ENCODE data around the gene ATRNL1.

The ATRNL1 gene

DNA sequence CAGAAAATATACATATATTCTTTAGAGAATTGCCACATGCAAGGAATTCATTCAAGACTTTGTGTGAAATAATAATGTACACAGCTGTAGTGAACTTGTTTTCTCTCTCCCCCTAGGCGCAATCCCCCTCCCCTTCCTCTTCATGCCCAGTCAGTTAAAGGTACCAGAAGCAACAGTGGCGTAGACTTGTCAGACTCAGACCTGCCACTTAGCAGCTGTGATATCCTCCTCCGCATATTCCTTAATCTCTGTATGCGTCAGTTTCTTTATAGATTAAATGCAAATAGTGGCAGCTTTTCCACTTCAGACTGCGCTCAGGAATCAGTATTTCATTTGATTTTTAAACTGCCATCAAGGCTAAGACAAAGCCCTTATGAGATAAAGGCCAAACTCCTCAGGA lies 815.9 kb downstream of the ATRNL1 start:
- DNase-seq (ENCODE audit: low read depth): no peak

DNA sequence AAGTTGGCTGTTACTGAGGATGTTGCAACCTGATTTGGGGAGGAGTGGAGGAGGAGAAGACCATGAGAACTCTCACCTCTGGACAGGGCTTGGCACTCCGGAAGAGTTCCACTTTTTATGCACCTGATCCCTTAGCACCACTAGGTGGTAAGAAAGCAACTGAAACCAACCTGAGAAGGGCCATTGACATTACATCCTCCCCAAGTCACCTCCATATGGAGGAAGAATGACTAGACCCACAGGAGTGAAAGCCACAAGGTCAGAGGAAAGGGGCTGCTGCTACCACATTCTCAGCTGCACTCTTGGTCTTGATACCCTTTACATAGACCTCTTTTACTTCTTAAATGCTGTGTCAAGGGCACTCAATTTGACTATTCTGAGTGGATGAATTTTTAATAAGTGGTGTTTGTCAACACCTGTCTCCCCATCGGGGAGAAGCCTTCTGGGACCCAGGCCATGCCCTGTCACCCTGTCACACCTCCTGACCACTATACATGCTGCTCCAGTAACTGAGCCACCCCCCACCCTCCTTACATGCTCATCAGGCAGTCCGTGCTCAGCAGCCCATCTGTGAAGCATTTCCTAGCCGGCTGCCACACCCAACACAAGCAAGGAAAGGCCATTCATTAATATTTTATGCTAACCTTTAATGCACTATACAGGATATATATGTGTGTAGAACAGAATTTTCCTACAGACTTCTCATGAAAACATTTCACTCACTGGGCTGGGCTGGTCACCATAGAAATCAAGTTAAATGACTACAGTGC lies 817.0 kb downstream of the ATRNL1 start:
- DNase-seq (ENCODE audit: low read depth): no peak

DNA sequence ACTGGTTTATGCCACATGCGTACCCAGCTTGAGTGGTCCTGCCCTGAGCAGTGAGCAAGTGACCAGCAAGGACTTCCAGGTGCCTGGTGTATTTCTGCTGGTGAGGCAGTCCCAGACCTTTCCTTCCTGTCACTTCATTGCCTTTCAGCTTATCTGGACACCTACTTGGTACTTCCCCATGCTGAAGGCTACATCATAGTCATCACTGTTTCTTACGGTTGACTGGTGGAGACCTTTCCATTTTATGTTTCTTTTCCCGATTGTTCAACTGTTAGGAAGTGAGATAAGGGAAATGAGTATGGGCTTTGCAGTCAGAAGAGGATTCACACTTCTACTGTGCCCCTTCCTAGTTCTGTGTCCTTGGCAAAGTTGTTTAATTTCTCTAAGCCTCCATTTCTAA lies 821.3 kb downstream of the ATRNL1 start:
- DNase-seq (ENCODE audit: low read depth): no peak

GRCh38 chr10:115915429-115915828 lies 822.3 kb downstream of the ATRNL1 start:
- DNase-seq (ENCODE audit: low read depth): no peak

GRCh38 chr10:115918812-115919211 lies 825.6 kb downstream of the ATRNL1 start:
- no peak for DNase-seq (ENCODE audit: low read depth)

DNA sequence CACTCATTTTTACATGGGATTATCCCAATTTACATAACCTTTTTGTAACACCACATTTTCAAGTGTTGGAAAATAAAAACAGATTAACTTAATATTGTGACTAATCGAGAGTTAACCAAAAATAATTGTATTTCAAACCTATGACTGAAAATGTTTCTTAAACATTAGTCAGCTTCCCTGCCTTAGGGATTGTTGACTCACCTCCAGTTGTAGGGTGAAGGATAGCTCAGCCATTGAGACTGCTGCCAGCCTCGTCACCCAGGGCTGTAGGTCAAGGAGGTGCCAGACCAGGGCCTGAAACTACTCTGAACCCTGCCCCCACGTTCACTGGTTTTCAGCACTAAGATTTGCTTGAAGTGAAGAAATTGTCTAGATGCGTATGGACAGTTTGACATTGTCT lies 828.6 kb downstream of the ATRNL1 start:
- DNase-seq (ENCODE audit: low read depth): no peak

DNA sequence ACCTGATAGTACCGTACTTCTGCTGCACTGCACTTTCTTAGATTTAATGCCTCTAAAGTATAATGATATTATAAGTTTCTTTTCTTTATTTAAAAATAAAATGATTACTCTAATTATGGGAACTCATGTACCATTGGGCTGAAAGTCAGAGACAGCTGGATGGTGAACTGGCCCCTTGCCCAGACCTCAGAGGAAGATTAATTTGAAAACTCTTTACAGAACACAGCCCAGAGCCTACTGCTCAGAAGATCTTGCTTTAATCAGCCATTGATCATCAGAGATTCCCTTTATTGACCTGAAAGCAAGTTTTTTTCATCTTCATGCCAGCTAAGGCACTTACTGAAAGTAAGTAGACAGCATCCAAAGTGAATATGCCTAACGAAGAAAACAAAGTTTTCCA lies 838.1 kb downstream of the ATRNL1 start:
- no peak for DNase-seq (ENCODE audit: low read depth)

DNA sequence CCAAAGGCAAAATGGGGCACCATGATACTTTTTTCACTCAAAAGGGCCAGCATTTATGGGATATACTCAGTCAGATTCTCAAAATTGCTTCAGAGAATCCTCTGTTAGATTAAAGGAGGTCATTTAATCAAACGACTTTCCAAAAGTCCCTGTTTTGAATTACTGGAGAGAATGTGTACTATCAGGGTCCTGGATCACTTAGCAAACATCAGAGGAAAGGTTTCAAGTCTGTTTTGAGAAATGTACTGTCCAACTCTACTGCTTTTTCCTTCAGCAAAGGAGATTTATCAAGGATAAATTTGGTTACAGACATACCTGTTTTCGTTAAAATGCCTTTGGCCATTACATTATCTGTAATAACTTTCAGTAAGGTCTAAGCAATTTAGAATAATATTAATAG lies 838.9 kb downstream of the ATRNL1 start:
- no peak for DNase-seq (ENCODE audit: low read depth)

- no peak for DNase-seq (ENCODE audit: low read depth)
Measured at GRCh38 chr10:115933098-115933497, 839.9 kb downstream of the ATRNL1 start.

GRCh38 chr10:115935731-115936130 lies 842.6 kb downstream of the ATRNL1 start:
- no peak for DNase-seq (ENCODE audit: low read depth)

DNA sequence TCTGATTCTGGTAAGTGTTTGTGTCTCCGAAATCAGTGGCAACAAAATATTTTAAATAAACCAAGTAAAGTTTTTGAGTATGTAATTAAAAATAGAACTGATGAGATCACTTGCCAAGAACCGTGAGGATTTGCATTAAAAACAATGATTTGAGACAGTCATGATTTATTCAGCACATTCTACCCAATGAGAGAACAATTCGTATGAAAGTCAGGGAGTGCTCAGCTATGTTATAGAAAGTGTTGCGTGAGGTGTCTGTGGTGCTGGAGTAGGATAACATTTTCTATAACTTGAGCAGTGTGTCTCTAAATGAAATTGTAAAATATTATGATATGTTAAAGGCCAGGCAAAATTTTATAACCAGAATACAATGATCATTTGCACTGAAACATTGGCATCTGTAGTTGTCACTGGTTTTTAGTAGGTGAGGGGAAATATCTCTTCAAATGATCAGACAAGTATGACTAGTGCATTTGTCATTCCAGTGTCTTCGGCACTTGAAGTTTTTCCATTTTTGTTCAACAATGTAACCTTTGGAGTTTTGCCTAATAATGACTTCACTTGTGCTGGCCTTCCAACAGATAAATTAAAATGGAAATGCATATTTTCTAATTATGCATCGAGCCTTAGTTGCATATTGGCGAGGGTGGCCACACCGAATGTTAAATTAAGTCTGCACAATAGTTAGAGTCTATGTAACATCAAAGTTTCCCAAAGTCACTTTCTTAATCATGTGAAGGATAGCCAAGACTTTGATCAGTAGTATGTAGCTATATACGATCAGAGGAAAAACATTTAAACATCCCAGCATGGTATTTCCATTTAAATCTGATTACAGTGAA lies 844.0 kb downstream of the ATRNL1 start:
- DNase-seq (ENCODE audit: low read depth): no peak

DNA sequence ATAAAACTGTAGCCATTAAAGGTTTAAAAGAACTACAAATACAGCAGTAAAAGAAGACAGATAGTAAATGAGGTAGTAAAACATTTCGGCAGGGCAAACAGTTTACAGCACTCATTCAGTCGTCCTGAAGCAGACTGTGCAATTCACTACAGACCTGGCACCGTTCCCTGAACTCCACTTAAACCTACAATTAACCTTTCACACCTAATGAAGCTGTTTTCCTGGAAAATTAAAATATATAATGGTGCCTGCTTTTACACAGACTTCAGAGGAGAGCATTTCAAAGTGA lies 844.5 kb downstream of the ATRNL1 start:
- DNase-seq (ENCODE audit: low read depth): no peak

DNA sequence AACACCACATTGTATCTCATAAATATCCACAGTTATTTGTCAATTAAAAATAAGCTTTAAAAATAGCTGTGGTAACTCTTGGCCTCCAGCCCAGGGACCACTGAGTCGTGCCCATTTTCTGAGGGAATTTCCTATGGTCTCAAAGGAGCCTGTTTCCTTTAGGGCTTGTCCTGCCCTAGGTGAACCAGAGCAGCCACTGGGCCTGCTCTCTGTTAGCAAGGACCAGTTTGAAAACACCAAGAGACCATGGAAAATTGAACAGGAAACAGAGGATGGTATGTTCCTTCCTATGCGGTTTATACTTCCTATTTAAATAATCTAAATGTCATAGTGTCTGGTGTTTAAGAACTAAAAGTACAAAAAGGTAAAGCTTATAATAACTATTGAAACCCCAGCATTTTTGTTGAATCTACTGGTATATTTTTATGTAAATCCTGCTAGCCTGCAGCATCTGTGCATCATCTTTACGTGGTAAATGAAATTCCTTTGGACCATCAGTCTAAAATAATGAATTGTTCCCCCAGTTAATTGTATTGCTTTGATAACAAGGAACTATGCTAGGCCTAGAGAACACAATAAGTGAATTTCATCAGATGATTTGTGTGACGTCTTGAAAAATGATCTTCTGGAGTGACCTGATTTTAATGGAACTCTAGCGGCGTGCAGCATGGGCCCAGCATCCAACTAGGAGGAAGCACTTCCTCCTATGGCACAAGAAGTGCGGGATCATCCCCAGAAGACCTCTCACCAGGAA lies 846.1 kb downstream of the ATRNL1 start:
- DNase-seq (ENCODE audit: low read depth): no peak

DNA sequence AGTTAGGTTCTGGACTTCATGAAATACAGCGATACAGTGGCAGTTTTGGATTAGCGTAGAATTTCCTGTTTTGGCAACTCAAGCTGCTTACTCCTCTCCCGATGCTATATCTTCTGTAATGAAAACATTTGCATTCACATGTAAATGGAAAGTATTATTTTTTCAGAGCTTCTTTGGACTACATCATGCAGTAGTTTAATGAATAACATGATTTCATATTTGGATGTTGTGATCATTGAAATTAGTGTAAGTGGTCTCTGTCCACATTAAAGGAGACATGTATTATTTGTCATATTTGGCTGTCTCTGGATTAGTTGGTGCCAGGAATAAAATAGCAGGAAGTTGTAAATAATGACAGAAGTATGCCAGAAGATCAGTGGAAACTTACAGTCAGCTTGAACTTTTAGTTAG lies 848.2 kb downstream of the ATRNL1 start:
- DNase-seq (ENCODE audit: low read depth): no peak

DNA sequence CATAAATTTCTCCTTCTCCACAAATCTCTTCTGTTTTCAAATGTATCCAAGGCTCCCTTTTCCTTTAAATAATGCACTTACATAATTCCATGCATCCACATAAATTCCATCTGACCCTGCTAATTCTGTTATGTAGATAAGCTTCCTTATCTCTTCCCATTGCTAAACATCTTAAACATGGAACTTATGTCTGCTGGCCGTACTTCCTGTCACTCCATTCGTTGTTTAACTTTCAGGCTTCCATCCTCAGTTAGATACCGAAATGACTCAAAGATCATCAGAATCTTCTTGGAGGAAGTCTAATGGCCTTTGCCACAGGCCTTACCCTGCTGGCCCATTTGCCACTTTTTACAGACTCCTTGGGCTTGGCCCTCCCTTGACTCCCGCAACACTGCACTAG lies 848.9 kb downstream of the ATRNL1 start:
- DNase-seq (ENCODE audit: low read depth): no peak

- DNase-seq (ENCODE audit: low read depth): no peak
Measured at GRCh38 chr10:115944538-115944937, 851.4 kb downstream of the ATRNL1 start.

DNA sequence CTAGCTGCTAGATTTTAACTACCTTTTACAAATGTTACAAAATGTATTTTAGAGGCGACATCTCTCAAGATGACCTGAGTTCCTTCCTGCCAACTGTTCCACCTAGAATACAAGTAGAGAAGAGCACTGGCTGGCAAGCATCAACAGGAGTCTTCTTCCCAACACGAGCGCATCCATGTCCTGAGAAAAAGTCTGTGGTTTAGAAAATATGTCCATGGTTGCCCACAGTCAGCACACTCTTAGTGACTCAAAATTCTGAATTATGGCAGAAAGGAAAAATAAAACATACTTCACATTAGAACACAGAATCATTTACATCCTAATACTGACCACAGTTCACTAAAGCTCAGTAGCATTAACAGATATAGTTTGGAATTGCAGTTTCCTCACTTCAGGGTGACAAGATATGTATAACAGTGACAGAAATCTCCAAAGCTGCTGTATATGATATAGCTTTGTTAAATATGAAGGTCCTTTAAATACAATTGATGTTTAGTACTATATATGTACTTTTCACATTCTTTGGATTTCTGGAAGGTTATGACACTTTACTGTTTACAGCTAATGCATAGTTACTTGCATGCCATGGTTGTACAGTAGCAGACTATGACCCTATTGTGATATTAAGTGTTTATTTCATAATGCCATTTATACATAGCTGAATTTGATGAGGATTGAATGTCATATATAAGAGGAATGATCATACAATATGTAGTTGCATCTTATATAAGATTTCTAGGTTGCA lies 852.7 kb downstream of the ATRNL1 start:
- no peak for DNase-seq (ENCODE audit: low read depth)

GRCh38 chr10:115947104-115947503 lies 853.9 kb downstream of the ATRNL1 start:
- no peak for DNase-seq (ENCODE audit: low read depth)

GRCh38 chr10:115948465-115948864 lies 855.3 kb downstream of the ATRNL1 start:
- DNase-seq (ENCODE audit: low read depth): no peak

DNA sequence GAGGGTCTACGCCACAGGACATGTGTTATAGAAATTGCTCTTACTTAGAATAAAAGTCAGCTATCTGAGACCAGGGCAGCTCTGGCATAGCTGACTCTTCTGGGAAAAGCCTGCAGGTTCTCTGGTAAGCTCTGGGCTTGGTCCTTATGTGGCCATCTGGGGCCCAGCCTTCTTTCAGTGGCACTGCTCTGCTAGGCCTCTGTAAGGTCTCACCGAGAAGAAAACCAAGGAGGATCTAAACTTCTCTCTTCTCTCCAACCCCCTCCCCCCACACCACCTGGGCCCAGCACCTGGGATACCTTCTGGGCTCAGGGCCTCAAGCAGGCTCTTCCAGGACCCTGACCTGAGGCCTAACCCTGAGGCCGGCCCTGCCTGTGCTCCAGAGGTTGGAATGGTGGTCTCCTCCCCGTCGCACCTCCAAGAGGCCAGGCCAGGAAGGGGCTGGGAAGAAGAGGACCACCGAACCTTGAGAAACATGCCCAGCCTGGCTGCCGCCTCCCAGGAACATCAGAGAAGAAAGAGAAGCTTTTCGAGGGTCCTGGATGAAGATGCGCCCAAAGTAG lies 856.2 kb downstream of the ATRNL1 start:
- no peak for DNase-seq (ENCODE audit: low read depth)

GRCh38 chr10:115950320-115950719 lies 857.2 kb downstream of the ATRNL1 start:
- DNase-seq (ENCODE audit: low read depth): no peak

DNA sequence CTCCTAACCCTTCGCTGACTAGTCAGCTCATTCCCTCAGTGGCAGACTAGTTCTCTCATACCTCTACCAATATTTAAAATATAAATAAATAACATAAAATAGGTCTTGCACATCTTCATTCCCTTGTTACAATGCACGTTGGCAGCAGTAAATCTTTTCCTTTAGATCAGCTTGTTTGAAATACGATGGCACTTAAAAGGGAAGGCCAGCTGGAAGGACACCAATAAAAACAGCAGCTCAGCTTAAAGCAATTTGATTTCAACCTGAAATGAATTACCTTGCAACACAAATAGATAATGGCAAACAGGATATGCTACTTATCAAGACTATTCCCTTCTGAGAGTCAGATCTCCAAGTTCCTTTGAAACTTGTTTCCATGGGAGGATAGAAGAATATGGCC lies 858.1 kb downstream of the ATRNL1 start:
- DNase-seq (ENCODE audit: low read depth): no peak
